Lower lobe of right lung (tissue), 2 donors: ENCODE data around the gene LRRC66. TPM values are rescaled to one million over a fixed set of nuclear protein-coding genes. Genes with fewer than 3 reads are reported as not detected.

ENCODE experiments used
- ATAC-seq, 2 donors: fragments of 200-7000 bp; cut with Tn5 transposase; one replicate each; pipeline ENCODE4 v1.9.1; 2020 to 2022; ENCODE audit warnings: mild to moderate bottlenecking in 2 of 2, moderate library complexity in 2 of 2
- DNase-seq: peaks from one replicate; pipeline ENCODE4 v3.0.0-alpha.2; 2020
- H3K27ac ChIP-seq: fragments of 200-600 bp; one replicate; pipeline ENCODE4 v1.8.0; 2022
- H3K27me3 ChIP-seq: fragments of 200-600 bp; one replicate; pipeline ENCODE4 v1.8.0; 2022; ENCODE audit warnings: low read depth
- H3K36me3 ChIP-seq: fragments of 200-600 bp; one replicate; pipeline ENCODE4 v1.8.0; 2022; ENCODE audit warnings: mild to moderate bottlenecking
- H3K4me1 ChIP-seq: fragments of 200-600 bp; one replicate; pipeline ENCODE4 v1.8.0; 2022
- H3K4me3 ChIP-seq: fragments of 200-600 bp; one replicate; pipeline ENCODE4 v1.8.0; 2022; ENCODE audit warnings: mild to moderate bottlenecking
- H3K9me3 ChIP-seq: fragments of 200-600 bp; one replicate; pipeline ENCODE4 v1.8.0; 2022
- intact Hi-C: fragments of 100-400 bp; cut with DNase I; formaldehyde crosslinking; loops from one replicate; pipeline ENCODE4 v1.11.0; 2022
- total RNA-seq: library from RNA; stranded (reverse); fragmentation: NEBNext Ultra II Directional; extraction: Animal tissue kit (Norgen Biotek cat#: 25700); gene quantifications from one replicate; pipeline ENCODE4 v1.2.1, GENCODE V29; 2021
- TF ChIP-seq, protein P1 (sequence below): fragments of 200-600 bp; IDR thresholded peaks from one replicate; pipeline ENCODE4 v1.8.0; 2022; ENCODE audit warnings: antibody characterized with exemption, mild to moderate bottlenecking
- donor health status: DM: no; HTN: yes; CAD: no; lungs with severe emphysema.

The LRRC66 gene
- total RNA-seq, 1 donor from 2014 or later: 0.21 TPM

DNA sequence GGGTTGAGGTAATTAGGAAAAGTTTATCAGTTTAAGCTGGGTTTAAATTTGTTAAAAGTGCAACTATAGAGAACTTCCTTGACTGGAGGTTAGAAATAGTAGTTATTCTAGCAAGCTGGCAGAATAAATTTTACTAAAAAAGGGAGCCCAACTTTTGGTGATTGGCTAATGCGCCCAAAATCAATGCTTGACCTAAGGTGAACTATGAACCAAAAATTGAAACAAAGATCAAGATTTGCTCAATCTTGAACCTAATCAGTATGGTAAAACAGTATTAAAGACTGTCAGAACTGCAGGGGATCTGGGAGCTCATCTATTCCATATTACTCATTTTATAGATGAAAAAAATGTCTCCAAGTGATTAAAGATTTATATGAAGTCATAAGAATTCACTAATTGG, 24.9 kb upstream of the LRRC66 start:
- TF ChIP-seq, protein P1, sequence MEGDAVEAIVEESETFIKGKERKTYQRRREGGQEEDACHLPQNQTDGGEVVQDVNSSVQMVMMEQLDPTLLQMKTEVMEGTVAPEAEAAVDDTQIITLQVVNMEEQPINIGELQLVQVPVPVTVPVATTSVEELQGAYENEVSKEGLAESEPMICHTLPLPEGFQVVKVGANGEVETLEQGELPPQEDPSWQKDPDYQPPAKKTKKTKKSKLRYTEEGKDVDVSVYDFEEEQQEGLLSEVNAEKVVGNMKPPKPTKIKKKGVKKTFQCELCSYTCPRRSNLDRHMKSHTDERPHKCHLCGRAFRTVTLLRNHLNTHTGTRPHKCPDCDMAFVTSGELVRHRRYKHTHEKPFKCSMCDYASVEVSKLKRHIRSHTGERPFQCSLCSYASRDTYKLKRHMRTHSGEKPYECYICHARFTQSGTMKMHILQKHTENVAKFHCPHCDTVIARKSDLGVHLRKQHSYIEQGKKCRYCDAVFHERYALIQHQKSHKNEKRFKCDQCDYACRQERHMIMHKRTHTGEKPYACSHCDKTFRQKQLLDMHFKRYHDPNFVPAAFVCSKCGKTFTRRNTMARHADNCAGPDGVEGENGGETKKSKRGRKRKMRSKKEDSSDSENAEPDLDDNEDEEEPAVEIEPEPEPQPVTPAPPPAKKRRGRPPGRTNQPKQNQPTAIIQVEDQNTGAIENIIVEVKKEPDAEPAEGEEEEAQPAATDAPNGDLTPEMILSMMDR: no peak

DNA sequence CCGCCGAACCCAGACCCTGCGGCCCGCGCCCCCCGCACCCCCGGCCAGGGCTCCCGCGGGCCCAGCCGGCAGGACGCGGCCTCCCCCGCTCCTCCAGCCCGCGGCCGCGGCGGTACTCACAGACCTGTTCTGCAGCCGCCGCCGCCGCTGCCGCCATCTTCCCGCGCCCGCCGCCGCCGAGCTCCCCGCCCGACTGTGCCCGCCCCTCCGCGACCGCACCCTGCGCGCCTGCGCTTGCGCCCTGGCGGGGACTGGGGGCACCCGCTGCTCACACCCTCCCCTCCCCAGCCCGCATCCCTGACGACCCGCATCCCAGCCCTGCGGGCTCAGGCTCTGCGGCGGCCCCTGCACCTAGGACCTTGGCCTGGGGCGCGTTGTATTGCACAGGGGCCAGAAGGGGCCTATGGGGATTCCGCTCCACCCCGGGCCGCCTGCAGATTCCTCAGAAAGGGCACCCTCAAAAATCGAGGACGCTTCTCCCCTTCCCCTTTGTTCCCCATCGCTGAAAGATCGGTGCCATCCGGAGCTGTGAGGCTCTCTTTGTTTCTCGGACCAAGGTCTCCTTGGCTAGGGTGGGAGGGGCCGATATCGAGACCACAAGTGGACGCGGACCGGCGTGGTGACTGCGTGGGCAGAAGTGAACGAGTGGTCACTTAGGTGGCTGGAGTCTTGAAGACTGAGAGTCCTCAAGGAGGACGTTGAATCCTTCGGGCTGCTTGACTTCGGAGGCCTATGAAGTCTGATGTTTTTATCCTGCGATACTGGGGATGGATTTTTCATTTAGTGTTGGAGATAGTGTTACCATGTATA, 18.1 kb upstream of the LRRC66 start, which contains the start of gene SGCB:
TSS of gene SGCB (minus strand) at position 197 of the 810 bp plus-strand sequence. CDS start at position 157, 40 bp downstream.
- no peaks in the 10 kb centered on the region for H3K36me3 ChIP-seq
- H3K9me3 ChIP-seq: no peaks in the 10 kb centered on the region
- peak within 1 kb of the TSS; percentile 70 for H3K4me3 ChIP-seq
- peak within 1 kb of the TSS; percentile 64 for H3K27ac ChIP-seq
- H3K27me3 ChIP-seq: no peaks in the 10 kb centered on the region
- peak; percentile 91 to 97 for ATAC-seq
- TF ChIP-seq, protein P1: no peak
- DNase-seq: peak; percentile 71
- intact Hi-C loops: no loop called here
- peaks cover 4% of the 10 kb centered on the region for H3K4me1 ChIP-seq

More for the DNA sequence above, 24.9 kb upstream of the LRRC66 start:
- no peaks in the 10 kb centered on the region for H3K9me3 ChIP-seq
- DNase-seq (no peak), ATAC-seq (no peak)
- intact Hi-C loops: no loop called here
- H3K27me3 ChIP-seq: peaks cover 5% of the 10 kb centered on the region
- no peak overlapping the region for H3K27ac ChIP-seq
- no peaks in the 10 kb centered on the region for H3K36me3 ChIP-seq
- no peak overlapping the region for H3K4me3 ChIP-seq
- H3K4me1 ChIP-seq: no peaks in the 10 kb centered on the region

GRCh38 chr4:52037689-52038102, 17.5 kb upstream of the LRRC66 start:
- no peak for DNase-seq
- ATAC-seq: peak; percentile 47 to 64
- intact Hi-C loops: no loop called here
- peaks cover 2% of the 10 kb centered on the region for H3K36me3 ChIP-seq
- H3K9me3 ChIP-seq: no peaks in the 10 kb centered on the region
- H3K27ac ChIP-seq: peak overlapping the region; percentile 64
- TF ChIP-seq, protein P1: no peak
- H3K4me1 ChIP-seq: peaks cover 4% of the 10 kb centered on the region
- H3K4me3 ChIP-seq: peak overlapping the region; percentile 70
- H3K27me3 ChIP-seq: no peaks in the 10 kb centered on the region

GRCh38 chr4:52036886-52037530, 16.8 kb upstream of the LRRC66 start:
- TF ChIP-seq, protein P1: no peak
- Histone ChIP-seq H3K27me3 (no peaks in the 10 kb centered on the region), H3K36me3 (peaks cover 4% of the 10 kb centered on the region), H3K27ac (no peak overlapping the region), H3K9me3 (no peaks in the 10 kb centered on the region), H3K4me3 (peak overlapping the region; percentile 70), H3K4me1 (peaks cover 4% of the 10 kb centered on the region)
- ATAC-seq (no peak), DNase-seq (no peak)
- intact Hi-C loops: no loop called here

GRCh38 chr4:52035190-52035589, 15.0 kb upstream of the LRRC66 start:
- intact Hi-C loops: no loop called here
- Histone ChIP-seq H3K36me3 (peaks cover 4% of the 10 kb centered on the region), H3K27me3 (no peaks in the 10 kb centered on the region), H3K27ac (no peak overlapping the region), H3K4me3 (no peak overlapping the region), H3K4me1 (peaks cover 4% of the 10 kb centered on the region), H3K9me3 (no peaks in the 10 kb centered on the region)
- TF ChIP-seq, protein P1: no peak
- ATAC-seq (no peak), DNase-seq (no peak)
